Transverse colon (tissue), 4 donors: ENCODE measurements around the gene MICAL2. TPM values are rescaled to one million over a fixed set of nuclear protein-coding genes. Genes with fewer than 3 reads are reported as not detected.

Experiments used
- DNase-seq: peaks from one replicate; pipeline ENCODE4 v3.0.0-alpha.2; 2019
- H3K27ac ChIP-seq, 4 donors: fragments of 200-600 bp; sonication (generic); 2 replicates each; pipeline ENCODE4 v1.5.1; 2016 to 2018; ENCODE audit warnings: inconsistent platforms in 4 of 4
- H3K27me3 ChIP-seq: fragments of 200-600 bp; sonication (generic); 2 replicates; pipeline ENCODE4 v1.5.1; 2017; ENCODE audit warnings: inconsistent platforms
- H3K36me3 ChIP-seq, 4 donors: fragments of 200-600 bp; sonication (generic); 2 replicates each; pipeline ENCODE4 v1.5.1; 2017 to 2019; ENCODE audit warnings: inconsistent platforms in 4 of 4
- H3K4me1 ChIP-seq, 4 donors: fragments of 200-600 bp; sonication (generic); 2 replicates each; pipeline ENCODE4 v1.5.1; 2017 to 2020; ENCODE audit warnings: inconsistent platforms in 4 of 4
- H3K4me3 ChIP-seq, 4 donors: fragments of 200-600 bp; sonication (generic); 1 replicate in 1 of 4; 2 replicates in 3 of 4; pipeline versions ENCODE4 v1.5.1 to v1.6.1; 2017 to 2019; ENCODE audit warnings: inconsistent platforms in 4 of 4
- H3K9me3 ChIP-seq, 2 donors: fragments of 200-600 bp; sonication (generic); 2 replicates each; pipeline ENCODE4 v1.5.1; 2017 to 2019; ENCODE audit warnings: inconsistent platforms in 2 of 2
- EP300 ChIP-seq: sonication (generic); formaldehyde crosslinking; IDR thresholded peaks from one replicate; pipeline ENCODE4 v1.6.1; 2017; ENCODE audit warnings: antibody characterized with exemption, low read depth
- POLR2A ChIP-seq: fragments of 450-650 bp; IDR thresholded peaks from one replicate; pipeline ENCODE4 v1.6.1; 2016; ENCODE audit warnings: antibody characterized with exemption, mild to moderate bottlenecking, moderate library complexity
- POLR2AphosphoS5 ChIP-seq, 3 donors: sonication (generic); formaldehyde crosslinking; IDR thresholded peaks; one replicate each; pipeline ENCODE4 v1.6.1; 2016; ENCODE audit warnings: antibody characterized with exemption in 3 of 3
- WGBS, 2 donors: methylation state at CpG; one replicate each; pipeline ENCODE4 v1.1.5; 2018; ENCODE audit warnings: low coverage in 1 of 2; 5-methylcytosine and 5-hydroxymethylcytosine counted together
- in situ Hi-C, 4 donors: fragments of 200-750 bp; cut with MboI; loops; one replicate each; pipeline versions ENCODE4 v1.15.0 to v1.15.1; 2017; ENCODE audit warnings: low sequenced_read_pairs in 3 of 4, low pct_ligation_motif_present in 1 of 4, low pct_unique_long_range_greater_than_20kb in 1 of 4
- intact Hi-C: fragments of 100-400 bp; cut with DNase I; formaldehyde crosslinking; loops from one replicate; pipeline ENCODE4 v1.15.1; 2023; ENCODE audit warnings: low total_unique reads
- total RNA-seq, 4 donors: library from RNA; depleted of rRNA; stranded (reverse); fragments of >200 nt; gene quantifications; one replicate each; pipeline ENCODE4 v1.1.0, GENCODE V29; 2016
- TF ChIP-seq, protein P1 (sequence below), 5 experiments: fragments of 200-600 bp in 3 of 5; fragments of 450-650 bp in 2 of 5; sonication (generic) in 3 of 5; IDR thresholded peaks; 1 replicate in 2 of 5; 2 replicates in 3 of 5; pipeline ENCODE4 v1.5.1; 2016 to 2017; ENCODE audit warnings: antibody characterized with exemption in 5 of 5, inconsistent platforms in 3 of 5, mild to moderate bottlenecking in 2 of 5, moderate library complexity in 1 of 5

The MICAL2 gene
- total RNA-seq, 4 donors from 2014 or later = 309 to 483 (median 316) TPM

DNA sequence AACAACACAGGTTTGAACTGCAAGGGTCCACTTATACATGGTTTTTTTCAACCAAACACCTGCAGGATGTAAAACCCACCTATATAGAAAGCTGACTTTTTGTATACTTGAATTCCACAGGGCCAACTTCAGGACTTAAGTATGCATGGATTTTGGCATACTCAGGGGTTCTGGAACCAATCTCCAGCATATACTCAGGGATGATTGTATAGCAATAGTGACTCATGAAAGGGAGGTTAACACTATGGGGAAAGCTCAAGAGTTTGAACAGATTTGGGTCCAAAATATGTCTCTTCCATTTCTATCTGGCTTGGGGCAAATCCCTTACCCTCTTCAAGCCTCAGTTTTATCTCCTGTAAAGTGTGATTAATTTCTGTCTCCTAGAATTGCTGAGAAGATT, 94.9 kb downstream of the MICAL2 start:
- in situ Hi-C loops = no loop called here
- no peak for DNase-seq
- Histone ChIP-seq H3K36me3 (peaks cover 0 to 12% (median 5%) of the 10 kb centered on the region in 4 donors), H3K27ac (no peak overlapping the region), H3K9me3 (no peaks in the 10 kb centered on the region), H3K4me1 (peaks cover 3 to 20% (median 10%) of the 10 kb centered on the region in 4 donors), H3K4me3 (no peak overlapping the region), H3K27me3 (no peaks in the 10 kb centered on the region)
- TF ChIP-seq, protein P1, sequence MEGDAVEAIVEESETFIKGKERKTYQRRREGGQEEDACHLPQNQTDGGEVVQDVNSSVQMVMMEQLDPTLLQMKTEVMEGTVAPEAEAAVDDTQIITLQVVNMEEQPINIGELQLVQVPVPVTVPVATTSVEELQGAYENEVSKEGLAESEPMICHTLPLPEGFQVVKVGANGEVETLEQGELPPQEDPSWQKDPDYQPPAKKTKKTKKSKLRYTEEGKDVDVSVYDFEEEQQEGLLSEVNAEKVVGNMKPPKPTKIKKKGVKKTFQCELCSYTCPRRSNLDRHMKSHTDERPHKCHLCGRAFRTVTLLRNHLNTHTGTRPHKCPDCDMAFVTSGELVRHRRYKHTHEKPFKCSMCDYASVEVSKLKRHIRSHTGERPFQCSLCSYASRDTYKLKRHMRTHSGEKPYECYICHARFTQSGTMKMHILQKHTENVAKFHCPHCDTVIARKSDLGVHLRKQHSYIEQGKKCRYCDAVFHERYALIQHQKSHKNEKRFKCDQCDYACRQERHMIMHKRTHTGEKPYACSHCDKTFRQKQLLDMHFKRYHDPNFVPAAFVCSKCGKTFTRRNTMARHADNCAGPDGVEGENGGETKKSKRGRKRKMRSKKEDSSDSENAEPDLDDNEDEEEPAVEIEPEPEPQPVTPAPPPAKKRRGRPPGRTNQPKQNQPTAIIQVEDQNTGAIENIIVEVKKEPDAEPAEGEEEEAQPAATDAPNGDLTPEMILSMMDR (IDR thresholded peaks at IDR 0.05) = no peak
- TF ChIP-seq EP300 = no peak
- no peak for TF ChIP-seq POLR2AphosphoS5 (IDR thresholded peaks at IDR 0.05)
- TF ChIP-seq POLR2A = no peak
- intact Hi-C loops = no loop called here

DNA sequence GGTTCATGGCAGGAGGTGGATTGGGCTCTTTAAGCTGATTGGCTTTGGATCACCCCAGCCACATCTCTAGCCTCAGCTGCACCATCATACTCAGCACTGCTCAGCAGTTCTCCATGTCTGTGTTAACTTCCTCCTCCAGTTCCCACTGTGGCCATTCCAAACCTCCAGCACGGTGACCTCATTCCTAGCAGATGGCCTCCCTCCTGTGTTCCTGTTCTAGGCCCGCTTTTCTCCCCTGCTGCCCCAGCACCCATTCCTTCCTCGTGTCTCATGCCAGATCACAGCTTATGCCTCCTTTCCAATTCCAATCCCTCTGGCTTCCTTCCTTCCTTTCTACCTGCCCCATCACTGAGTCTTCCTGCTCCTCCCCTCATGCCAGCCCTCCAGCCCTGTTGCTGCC, 96.1 kb downstream of the MICAL2 start:
- H3K4me3 ChIP-seq = no peak overlapping the region
- no peaks in the 10 kb centered on the region for H3K27me3 ChIP-seq
- in situ Hi-C loops = no loop called here
- intact Hi-C loops = no loop called here
- no peak for DNase-seq
- peaks cover 0 to 13% (median 3%) of the 10 kb centered on the region in 4 donors for H3K4me1 ChIP-seq
- H3K9me3 ChIP-seq = no peaks in the 10 kb centered on the region
- 76 to 100% methylated on average over 3 of the region's 3 CpGs for WGBS, 2 donors
- no peak overlapping the region for H3K27ac ChIP-seq
- TF ChIP-seq POLR2AphosphoS5 (IDR thresholded peaks at IDR 0.05) (no peak), EP300 (no peak), POLR2A (no peak)
- TF ChIP-seq, protein P1 (IDR thresholded peaks at IDR 0.05) = no peak
- peaks cover 0 to 12% (median 5%) of the 10 kb centered on the region in 4 donors for H3K36me3 ChIP-seq

DNA sequence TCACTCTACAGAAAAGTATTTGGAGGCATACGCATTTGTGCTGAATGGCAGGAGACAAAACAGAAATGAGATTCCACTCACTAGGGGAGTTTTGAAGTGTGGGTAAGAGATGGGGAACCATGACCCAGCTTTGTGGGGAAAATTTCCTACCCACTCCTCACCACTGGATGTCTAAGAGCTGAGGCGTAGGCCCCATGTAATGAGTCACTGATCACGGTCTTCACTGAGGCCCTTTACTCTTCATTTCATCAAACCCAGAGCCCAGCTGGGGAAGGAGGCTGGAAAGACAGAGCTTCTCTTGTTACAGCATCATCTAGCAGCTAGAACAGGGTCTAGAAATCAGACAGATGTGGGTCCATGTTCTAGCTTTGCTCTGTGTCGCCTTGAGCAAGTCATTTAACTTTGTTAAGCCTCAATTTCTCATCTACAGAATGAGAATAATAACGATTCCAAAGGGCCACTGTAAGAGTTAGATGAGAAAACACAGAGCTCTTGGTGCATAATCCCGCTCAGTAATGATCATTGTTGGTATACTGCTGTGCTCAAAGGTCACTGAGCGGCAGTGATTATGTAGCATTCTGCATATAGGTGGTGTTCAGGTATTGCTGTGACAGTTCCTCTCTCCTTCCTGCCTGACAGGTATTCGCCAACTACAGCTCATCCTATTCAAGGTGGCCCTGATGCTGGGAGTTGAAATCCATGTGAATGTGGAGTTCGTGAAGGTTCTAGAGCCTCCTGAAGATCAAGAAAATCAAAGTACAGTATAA, 97.2 kb downstream of the MICAL2 start:
- Histone ChIP-seq H3K4me3 (no peak overlapping the region), H3K9me3 (no peaks in the 10 kb centered on the region), H3K27ac (peak overlapping the region; percentile 20 to 55 (median 42)), H3K4me1 (peaks cover 0 to 13% (median 3%) of the 10 kb centered on the region in 4 donors), H3K36me3 (peaks cover 0 to 12% (median 5%) of the 10 kb centered on the region in 4 donors), H3K27me3 (no peaks in the 10 kb centered on the region)
- no peak for TF ChIP-seq POLR2A
- TF ChIP-seq POLR2AphosphoS5 (IDR thresholded peaks at IDR 0.05) = peak in 1 of 3 donors; percentile 43
- TF ChIP-seq, protein P1 (IDR thresholded peaks at IDR 0.05) = no peak
- TF ChIP-seq EP300 = no peak
- WGBS, 2 donors = 47 to 52% methylated on average over 7 to 9 of the region's 9 CpGs
- intact Hi-C loops = no loop called here
- in situ Hi-C loops = no loop called here
- peak; percentile 60 for DNase-seq

DNA sequence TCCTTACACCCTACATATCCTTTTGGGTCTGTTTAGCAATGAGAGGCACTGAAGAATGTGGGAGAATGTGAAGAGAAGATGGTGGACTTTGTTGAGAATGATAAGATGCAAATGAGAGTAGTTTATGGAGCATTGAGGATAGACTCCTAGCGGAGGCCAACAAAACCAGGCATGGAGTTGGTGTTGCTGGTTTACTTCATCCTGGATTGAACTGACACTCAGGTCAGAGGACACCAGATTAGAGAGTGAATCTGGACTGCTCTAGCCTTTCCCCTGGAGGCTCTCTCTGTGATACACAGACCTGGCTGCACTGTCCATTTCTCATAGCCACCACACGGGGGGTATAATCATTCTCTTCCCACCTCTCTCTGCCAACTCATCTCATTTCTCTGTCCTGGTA, 98.7 kb downstream of the MICAL2 start:
- peaks cover 0 to 15% (median 7%) of the 10 kb centered on the region in 4 donors for H3K36me3 ChIP-seq

More for the DNA sequence above, 98.7 kb downstream of the MICAL2 start:
- H3K4me3 ChIP-seq = no peak overlapping the region
- WGBS, 2 donors = 88 to 100% methylated on average over 1 to 2 of the region's 2 CpGs
- in situ Hi-C loops = no loop called here
- H3K27me3 ChIP-seq = no peaks in the 10 kb centered on the region
- DNase-seq = no peak
- no peaks in the 10 kb centered on the region for H3K9me3 ChIP-seq
- intact Hi-C loops = no loop called here
- H3K4me1 ChIP-seq = peaks cover 0 to 13% (median 3%) of the 10 kb centered on the region in 4 donors
- TF ChIP-seq POLR2AphosphoS5 (IDR thresholded peaks at IDR 0.05) (no peak), EP300 (no peak), POLR2A (no peak)
- TF ChIP-seq, protein P1 (IDR thresholded peaks at IDR 0.05) = no peak
- H3K27ac ChIP-seq = no peak overlapping the region
